ENCODE results near the gene BTBD9. TPM values are rescaled to one million over a fixed set of nuclear protein-coding genes. Genes with fewer than 3 reads are reported as not detected.

BTBD9 gene
- total and polyA plus RNA-seq, 2 donors (not counting 3 experiments of a cell fraction or from before 2014, with no cell fraction given) = 4.9 to 15.0 TPM

GRCh38 chr6:38617856-38618255 lies 21.9 kb downstream of the BTBD9 start:
- H3K27me3 ChIP-seq (ENCODE audit: control insufficient read depth in 2 of 2, insufficient read depth in 2 of 2, low read length in 2 of 2) = no peaks in the 10 kb centered on the region
- POLR2A ChIA-PET = no interaction called here
- FAIRE-seq = no peak
- dilution Hi-C loops (cut with MboI; ENCODE audit: extremely low pct_ligation_motif_present, low sequenced_read_pairs) (no loop called here), intact Hi-C loops (cut with micrococcal nuclease) (no loop called here)
- no peaks in the 10 kb centered on the region for H4K20me1 ChIP-seq (replicated peaks; ENCODE audit: control insufficient read depth, extremely low read depth, insufficient read depth, low read length)
- H3K4me3 ChIP-seq (replicated peaks in 1 of 3; ENCODE audit: insufficient read depth in 1 of 3, low read depth in 1 of 3, low read length in 3 of 3) = no peak overlapping the region
- no TSS peak for BruUV-seq (replicated peaks)
- no peaks in the 10 kb centered on the region for H3K9me3 ChIP-seq (replicated peaks; ENCODE audit: control insufficient read depth, insufficient read depth, low read length)
- no peaks in the 10 kb centered on the region for H3K4me1 ChIP-seq (ENCODE audit: control insufficient read depth, extremely low read depth, insufficient read depth, low read length)
- H3K27ac ChIP-seq (ENCODE audit: insufficient read depth, low read depth, low read length) = no peak overlapping the region
- no peaks in the 10 kb centered on the region for H3K79me2 ChIP-seq (ENCODE audit: control insufficient read depth, insufficient read depth, low read length)
- no peak overlapping the region for H3K9ac ChIP-seq (replicated peaks; ENCODE audit: extremely low read depth, insufficient read depth, low read length)
- no peak overlapping the region for H3K4me2 ChIP-seq (ENCODE audit: insufficient read depth, low read length)
- H3K36me3 ChIP-seq (ENCODE audit: control insufficient read depth in 2 of 2, extremely low read depth in 1 of 2, insufficient read depth in 2 of 2, low read length in 2 of 2) = no peaks in the 10 kb centered on the region
- TF ChIP-seq, protein P1, sequence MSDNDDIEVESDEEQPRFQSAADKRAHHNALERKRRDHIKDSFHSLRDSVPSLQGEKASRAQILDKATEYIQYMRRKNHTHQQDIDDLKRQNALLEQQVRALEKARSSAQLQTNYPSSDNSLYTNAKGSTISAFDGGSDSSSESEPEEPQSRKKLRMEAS (IDR thresholded peaks at IDR 0.05; ENCODE audit: insufficient read depth, insufficient read length) = no peak
- TF ChIP-seq EZH2 (IDR thresholded peaks at IDR 0.05; ENCODE audit: borderline replicate concordance, low read depth, low read length, severe bottlenecking) (no peak), JUN (IDR thresholded peaks at IDR 0.05; ENCODE audit: borderline replicate concordance, insufficient read depth, insufficient read length, low read depth) (no peak), CTCF (IDR thresholded peaks at IDR 0.05; ENCODE audit: extremely low read depth in 1 of 2, insufficient read depth in 1 of 2, low read depth in 1 of 2, low read length in 2 of 2) (no peak), POLR2AphosphoS5 (IDR thresholded peaks at IDR 0.05; ENCODE audit: insufficient read depth, low read depth, low read length) (no peak), GATA2 (IDR thresholded peaks at IDR 0.05; ENCODE audit: insufficient read depth, insufficient read length, low read depth, low read length) (no peak), POLR2A (IDR thresholded peaks at IDR 0.05; ENCODE audit: low read depth, low read length) (no peak), MYC (IDR thresholded peaks at IDR 0.05; ENCODE audit: low read depth, low read length) (no peak), FOS (IDR thresholded peaks at IDR 0.05; ENCODE audit: borderline replicate concordance, insufficient read depth, low read length) (no peak)
- CTCF ChIA-PET = interaction anchor here (0.7 kb wide), 1 partner anchor 56 kb away, joined by 3 read pairs; no protein-coding TSS in a partner anchor
- no peak overlapping the region for H2AFZ ChIP-seq (ENCODE audit: low read depth, low read length)
- DNase-seq (ENCODE audit: low read depth, low spot score) = no peak
- H3K9me1 ChIP-seq (replicated peaks; ENCODE audit: control insufficient read depth, extremely low read depth, insufficient read depth, low read length) = no peaks in the 10 kb centered on the region

All from endothelial cell of umbilical vein (primary cell).